ENCODE results near the gene CCDC183. TPM values are rescaled to one million over a fixed set of nuclear protein-coding genes. Genes with fewer than 3 reads are reported as not detected.
A peak's percentile ranks its signal among the peaks of the same experiment; 100 is the strongest.

Gene CCDC183
- total RNA-seq, 2 experiments from 2014 or later, result 0.88 to 1.3 TPM

- intact Hi-C loops (cut with micrococcal nuclease; ENCODE audit: unreplicated experiment), result no loop called here
- CTCF ChIA-PET (ENCODE audit: unreplicated experiment), result no interaction called here
- Histone ChIP-seq H3K79me2 (ENCODE audit: insufficient read depth, low read depth, low read length) (no peaks in the 10 kb centered on the region), H2AFZ (ENCODE audit: low read length) (peak overlapping the region; percentile 98; the same call in 1 of the 2 replicates), H3K4me1 (ENCODE audit: insufficient read depth, low read length, poor library complexity, severe bottlenecking) (peaks cover 4% of the 10 kb centered on the region), H3K27ac (ENCODE audit: low read depth, low read length, poor library complexity, severe bottlenecking) (no peak overlapping the region), H3K9me3 (ENCODE audit: low read length) (peaks cover 17% of the 10 kb centered on the region; the same call in 1 of the 2 replicates), H3K4me3 (ENCODE audit: low read depth, low read length, poor library complexity, severe bottlenecking) (no peak overlapping the region), H3K4me2 (ENCODE audit: low read length) (no peak overlapping the region), H3K9me2 (ENCODE audit: insufficient read depth, low read length) (no peaks in the 10 kb centered on the region), H3K36me3 (ENCODE audit: insufficient read depth, low read length) (no peaks in the 10 kb centered on the region), H4K20me1 (ENCODE audit: insufficient read depth, low read length) (no peaks in the 10 kb centered on the region)
- BruUV-seq (replicated peaks), result no TSS peak
- POLR2A ChIA-PET, result no interaction called here
- DNase-seq (ENCODE audit: low spot score), result no peak
- TF ChIP-seq CTCF (conservative IDR thresholded peaks at IDR 0.05; ENCODE audit: low read length) (no peak), EZH2phosphoT487 (IDR thresholded peaks at IDR 0.05; ENCODE audit: borderline replicate concordance, low read depth, low read length) (no peak)
These were observed 21.6 kb upstream of the CCDC183 start for GRCh38 chr9:136774416-136775045.

- intact Hi-C loops (cut with micrococcal nuclease; ENCODE audit: unreplicated experiment), result no loop called here
- Histone ChIP-seq H3K36me3 (ENCODE audit: insufficient read depth, low read length) (no peaks in the 10 kb centered on the region), H2AFZ (ENCODE audit: low read length) (no peak overlapping the region), H3K9me2 (ENCODE audit: insufficient read depth, low read length) (no peaks in the 10 kb centered on the region), H3K27ac (ENCODE audit: low read depth, low read length, poor library complexity, severe bottlenecking) (no peak overlapping the region), H4K20me1 (ENCODE audit: insufficient read depth, low read length) (no peaks in the 10 kb centered on the region), H3K4me1 (ENCODE audit: insufficient read depth, low read length, poor library complexity, severe bottlenecking) (peaks cover 4% of the 10 kb centered on the region), H3K4me2 (ENCODE audit: low read length) (no peak overlapping the region), H3K4me3 (ENCODE audit: low read depth, low read length, poor library complexity, severe bottlenecking) (no peak overlapping the region), H3K79me2 (ENCODE audit: insufficient read depth, low read depth, low read length) (no peaks in the 10 kb centered on the region), H3K9me3 (ENCODE audit: low read length) (peaks cover 17% of the 10 kb centered on the region; the same call in 1 of the 2 replicates)
- CTCF ChIA-PET (ENCODE audit: unreplicated experiment), result no interaction called here
- no peak for TF ChIP-seq EZH2phosphoT487 (IDR thresholded peaks at IDR 0.05; ENCODE audit: borderline replicate concordance, low read depth, low read length)
- no peak for TF ChIP-seq CTCF (conservative IDR thresholded peaks at IDR 0.05; ENCODE audit: low read length)
- POLR2A ChIA-PET, result no interaction called here
- BruUV-seq (replicated peaks), result no TSS peak
- DNase-seq (ENCODE audit: low spot score), result no peak
These were observed 20.9 kb upstream of the CCDC183 start for GRCh38 chr9:136775191-136775590.

- BruUV-seq (replicated peaks), result no TSS peak
- Histone ChIP-seq H4K20me1 (ENCODE audit: insufficient read depth, low read length) (no peaks in the 10 kb centered on the region), H2AFZ (ENCODE audit: low read length) (no peak overlapping the region), H3K4me2 (ENCODE audit: low read length) (no peak overlapping the region), H3K4me3 (ENCODE audit: low read depth, low read length, poor library complexity, severe bottlenecking) (no peak overlapping the region), H3K4me1 (ENCODE audit: insufficient read depth, low read length, poor library complexity, severe bottlenecking) (peaks cover 4% of the 10 kb centered on the region), H3K9me2 (ENCODE audit: insufficient read depth, low read length) (no peaks in the 10 kb centered on the region), H3K9me3 (ENCODE audit: low read length) (peaks cover 17% of the 10 kb centered on the region; the same call in 1 of the 2 replicates), H3K79me2 (ENCODE audit: insufficient read depth, low read depth, low read length) (no peaks in the 10 kb centered on the region), H3K36me3 (ENCODE audit: insufficient read depth, low read length) (no peaks in the 10 kb centered on the region), H3K27ac (ENCODE audit: low read depth, low read length, poor library complexity, severe bottlenecking) (no peak overlapping the region)
- intact Hi-C loops (cut with micrococcal nuclease; ENCODE audit: unreplicated experiment), result no loop called here
- POLR2A ChIA-PET, result no interaction called here
- DNase-seq (ENCODE audit: low spot score), result no peak
- CTCF ChIA-PET (ENCODE audit: unreplicated experiment), result no interaction called here
- TF ChIP-seq EZH2phosphoT487 (IDR thresholded peaks at IDR 0.05; ENCODE audit: borderline replicate concordance, low read depth, low read length) (no peak), CTCF (conservative IDR thresholded peaks at IDR 0.05; ENCODE audit: low read length) (no peak)
These were observed 19.2 kb upstream of the CCDC183 start for GRCh38 chr9:136776947-136777346.

Data from OCI-LY7 (cell line).